Measurements from ENCODE around the gene SPRYD3.

DNA sequence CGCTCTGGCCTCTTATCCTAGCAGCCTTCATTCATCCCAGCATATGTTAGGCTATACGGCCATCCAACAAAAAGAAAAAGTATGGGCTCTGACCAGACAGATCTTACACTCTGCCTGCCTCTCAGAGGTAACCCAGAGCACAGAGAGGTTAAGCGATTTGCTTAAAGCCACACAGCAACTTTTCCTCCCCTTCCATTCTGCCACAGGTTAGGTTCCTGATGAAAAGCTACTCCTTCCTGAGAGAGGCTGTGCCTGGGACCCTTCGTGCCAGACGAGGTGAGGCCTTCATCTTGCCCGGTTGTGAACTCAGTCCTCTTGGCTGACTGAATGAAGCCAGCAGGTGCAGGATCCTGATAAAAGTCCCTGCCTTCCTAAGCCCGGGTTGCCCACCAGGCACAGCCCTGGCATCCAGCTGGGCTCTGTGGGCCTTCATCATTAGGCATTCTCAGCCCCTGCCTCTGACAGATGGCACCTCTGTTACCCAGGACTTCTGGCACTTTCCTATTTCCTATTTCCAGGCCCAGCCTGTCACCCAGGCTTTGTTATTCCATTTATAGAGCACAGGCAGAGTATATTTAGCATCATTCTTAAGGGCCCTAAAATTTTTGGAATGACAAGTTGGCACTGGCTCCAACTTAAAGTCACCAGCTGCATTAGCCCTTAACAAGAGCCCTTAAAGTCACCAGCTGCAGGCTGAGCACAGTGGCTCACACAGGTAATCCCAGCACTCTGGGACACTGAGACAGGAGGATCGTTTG is 36.9 kb upstream of the SPRYD3 start:
- TF ChIP-seq, protein P1, sequence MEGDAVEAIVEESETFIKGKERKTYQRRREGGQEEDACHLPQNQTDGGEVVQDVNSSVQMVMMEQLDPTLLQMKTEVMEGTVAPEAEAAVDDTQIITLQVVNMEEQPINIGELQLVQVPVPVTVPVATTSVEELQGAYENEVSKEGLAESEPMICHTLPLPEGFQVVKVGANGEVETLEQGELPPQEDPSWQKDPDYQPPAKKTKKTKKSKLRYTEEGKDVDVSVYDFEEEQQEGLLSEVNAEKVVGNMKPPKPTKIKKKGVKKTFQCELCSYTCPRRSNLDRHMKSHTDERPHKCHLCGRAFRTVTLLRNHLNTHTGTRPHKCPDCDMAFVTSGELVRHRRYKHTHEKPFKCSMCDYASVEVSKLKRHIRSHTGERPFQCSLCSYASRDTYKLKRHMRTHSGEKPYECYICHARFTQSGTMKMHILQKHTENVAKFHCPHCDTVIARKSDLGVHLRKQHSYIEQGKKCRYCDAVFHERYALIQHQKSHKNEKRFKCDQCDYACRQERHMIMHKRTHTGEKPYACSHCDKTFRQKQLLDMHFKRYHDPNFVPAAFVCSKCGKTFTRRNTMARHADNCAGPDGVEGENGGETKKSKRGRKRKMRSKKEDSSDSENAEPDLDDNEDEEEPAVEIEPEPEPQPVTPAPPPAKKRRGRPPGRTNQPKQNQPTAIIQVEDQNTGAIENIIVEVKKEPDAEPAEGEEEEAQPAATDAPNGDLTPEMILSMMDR (IDR thresholded peaks at IDR 0.05; ENCODE audit: low read length): no peak
- TF ChIP-seq EZH2 (IDR thresholded peaks at IDR 0.05; ENCODE audit: borderline replicate concordance, low read length): no peak
